ENCODE results near the gene PHACTR4. TPM values are rescaled to one million over a fixed set of nuclear protein-coding genes. Genes with fewer than 3 reads are reported as not detected.
"Not testable (repeated sequence)": the region's sequence is repeated elsewhere in the genome, so short reads cannot be mapped to it uniquely, and the experiment has no call there.

PHACTR4 gene
- total RNA-seq, 1 experiment from 2014 or later, result 9.1 TPM

GRCh38 chr1:28519946-28520725 is 150.6 kb downstream of the PHACTR4 start:
- no TSS peak for BruUV-seq (replicated peaks)
- H3K4me2 ChIP-seq (ENCODE audit: low read length), result peak overlapping the region; percentile 96

DNA sequence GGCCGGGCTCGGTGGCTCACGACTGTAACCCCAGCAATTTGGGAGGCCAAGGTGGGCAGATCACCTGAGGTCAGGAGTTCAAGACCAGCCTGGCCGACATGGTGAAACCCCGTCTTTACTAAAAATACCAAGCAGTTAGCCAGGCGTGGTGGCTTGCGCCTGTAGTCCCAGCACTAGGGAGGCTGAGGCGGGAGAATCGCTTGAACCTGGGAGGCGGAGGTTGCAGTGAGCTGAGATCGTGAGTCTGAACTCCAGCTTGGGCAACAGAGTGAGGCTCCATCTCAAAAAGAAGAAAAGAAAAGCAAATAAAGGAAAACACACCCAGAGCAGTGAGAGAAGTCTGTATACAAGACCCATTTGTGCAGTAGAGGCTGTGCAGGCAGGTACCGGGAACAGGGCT is 151.3 kb downstream of the PHACTR4 start:
- H3K27me3 ChIP-seq (ENCODE audit: low read length); H3K36me3 ChIP-seq (ENCODE audit: low read depth, low read length); H3K9me3 ChIP-seq (ENCODE audit: low read length); ATAC-seq; H2AFZ ChIP-seq (ENCODE audit: low read length); intact Hi-C loops (cut with micrococcal nuclease); H3K27ac ChIP-seq (ENCODE audit: low read length); H3K4me3 ChIP-seq (ENCODE audit: low read length); POLR2A ChIA-PET (ENCODE audit: unreplicated experiment); H3K9me2 ChIP-seq (replicated peaks; ENCODE audit: low read length); H3K4me2 ChIP-seq (ENCODE audit: low read length); H3K9ac ChIP-seq (ENCODE audit: low read length); CTCF ChIA-PET; DNase-seq; BruUV-seq (replicated peaks): not testable (repeated sequence)
- peaks cover 13% of the 10 kb centered on the region for H3F3A ChIP-seq (ENCODE audit: low read length, unreplicated experiment)
- H3K4me1 ChIP-seq (ENCODE audit: insufficient read depth, low read length), result peaks cover 43% of the 10 kb centered on the region
- H3K79me2 ChIP-seq (ENCODE audit: low read length), result peaks cover 81% of the 10 kb centered on the region
- peaks cover 13% of the 10 kb centered on the region; the same call in 1 of the 2 replicates for H4K20me1 ChIP-seq (ENCODE audit: low read length)

More at GRCh38 chr1:28519946-28520725, 150.6 kb downstream of the PHACTR4 start:
- Histone ChIP-seq H3K4me1 (ENCODE audit: insufficient read depth, low read length) (peaks cover 37% of the 10 kb centered on the region), H2AFZ (ENCODE audit: low read length) (no peak overlapping the region), H4K20me1 (ENCODE audit: low read length) (peaks cover 13% of the 10 kb centered on the region; the same call in 1 of the 2 replicates), H3K27ac (ENCODE audit: low read length) (no peak overlapping the region), H3K9me2 (replicated peaks; ENCODE audit: low read length) (no peaks in the 10 kb centered on the region), H3F3A (ENCODE audit: low read length, unreplicated experiment) (peaks cover 13% of the 10 kb centered on the region), H3K9me3 (ENCODE audit: low read length) (no peaks in the 10 kb centered on the region), H3K79me2 (ENCODE audit: low read length) (peaks cover 74% of the 10 kb centered on the region), H3K27me3 (ENCODE audit: low read length) (no peaks in the 10 kb centered on the region), H3K9ac (ENCODE audit: low read length) (no peak overlapping the region), H3K36me3 (ENCODE audit: low read depth, low read length) (peaks cover 7% of the 10 kb centered on the region), H3K4me3 (ENCODE audit: low read length) (peak overlapping the region; percentile 14; the same call in 1 of the 2 replicates)
- ATAC-seq (no peak), DNase-seq (no peak)
- POLR2A ChIA-PET (ENCODE audit: unreplicated experiment), result no interaction called here
- CTCF ChIA-PET, result interaction anchor here (0.7 kb wide), 1 partner anchor 29 kb away, joined by 7 read pairs; no protein-coding TSS in a partner anchor
- intact Hi-C loops (cut with micrococcal nuclease), result loop anchor here (5.0 kb wide), 1 partner anchor 62 kb away; no protein-coding TSS in a partner anchor
- TF ChIP-seq EZH2 (IDR thresholded peaks at IDR 0.05; ENCODE audit: low read length, unreplicated experiment) (no peak), EZH2phosphoT487 (IDR thresholded peaks at IDR 0.05; ENCODE audit: borderline replicate concordance, low read length) (no peak)
- TF ChIP-seq, protein P1, sequence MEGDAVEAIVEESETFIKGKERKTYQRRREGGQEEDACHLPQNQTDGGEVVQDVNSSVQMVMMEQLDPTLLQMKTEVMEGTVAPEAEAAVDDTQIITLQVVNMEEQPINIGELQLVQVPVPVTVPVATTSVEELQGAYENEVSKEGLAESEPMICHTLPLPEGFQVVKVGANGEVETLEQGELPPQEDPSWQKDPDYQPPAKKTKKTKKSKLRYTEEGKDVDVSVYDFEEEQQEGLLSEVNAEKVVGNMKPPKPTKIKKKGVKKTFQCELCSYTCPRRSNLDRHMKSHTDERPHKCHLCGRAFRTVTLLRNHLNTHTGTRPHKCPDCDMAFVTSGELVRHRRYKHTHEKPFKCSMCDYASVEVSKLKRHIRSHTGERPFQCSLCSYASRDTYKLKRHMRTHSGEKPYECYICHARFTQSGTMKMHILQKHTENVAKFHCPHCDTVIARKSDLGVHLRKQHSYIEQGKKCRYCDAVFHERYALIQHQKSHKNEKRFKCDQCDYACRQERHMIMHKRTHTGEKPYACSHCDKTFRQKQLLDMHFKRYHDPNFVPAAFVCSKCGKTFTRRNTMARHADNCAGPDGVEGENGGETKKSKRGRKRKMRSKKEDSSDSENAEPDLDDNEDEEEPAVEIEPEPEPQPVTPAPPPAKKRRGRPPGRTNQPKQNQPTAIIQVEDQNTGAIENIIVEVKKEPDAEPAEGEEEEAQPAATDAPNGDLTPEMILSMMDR (conservative IDR thresholded peaks at IDR 0.05; ENCODE audit: low read depth, low read length), result no peak

DNA sequence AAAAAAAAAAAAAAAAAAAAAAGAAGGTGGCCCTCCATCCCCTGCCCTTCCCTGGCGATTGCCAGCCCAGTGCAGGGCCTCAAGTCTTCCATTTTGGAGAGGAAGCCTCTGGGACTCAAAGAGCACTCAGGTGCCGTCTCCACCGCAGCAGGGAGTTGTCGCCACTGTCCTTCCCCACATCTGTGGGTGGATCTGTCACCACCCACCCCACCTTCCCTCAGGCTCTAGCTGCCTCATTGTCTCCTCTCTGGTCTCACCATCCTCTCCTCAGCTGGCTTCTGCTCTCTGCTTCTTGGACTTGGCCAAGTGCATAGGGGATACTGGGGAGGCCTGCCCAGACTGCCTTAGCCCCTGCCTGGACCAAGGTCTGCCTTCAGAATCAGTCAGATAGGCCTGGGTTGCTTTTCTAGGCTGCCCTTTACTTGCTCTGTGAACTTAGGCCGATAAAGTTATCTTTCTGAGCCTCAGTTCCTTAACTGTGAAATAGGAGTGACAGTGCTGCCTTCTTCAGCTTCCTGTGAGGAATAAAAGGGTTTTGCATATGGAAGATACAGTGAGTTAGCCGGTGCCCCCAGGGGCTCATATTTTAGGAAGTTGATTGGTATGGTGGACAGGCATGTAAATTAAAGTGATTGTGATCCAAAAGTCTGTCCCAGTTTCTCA is 152.1 kb downstream of the PHACTR4 start:
- no peak overlapping the region for H3K4me3 ChIP-seq (ENCODE audit: low read length)
- peaks cover 7% of the 10 kb centered on the region for H3K36me3 ChIP-seq (ENCODE audit: low read depth, low read length)
- H3K27ac ChIP-seq (ENCODE audit: low read length), result no peak overlapping the region
- no peaks in the 10 kb centered on the region for H3K27me3 ChIP-seq (ENCODE audit: low read length)
- ATAC-seq (no peak), DNase-seq (peak; percentile 4)
- intact Hi-C loops (cut with micrococcal nuclease), result no loop called here
- peaks cover 88% of the 10 kb centered on the region for H3K79me2 ChIP-seq (ENCODE audit: low read length)
- no peaks in the 10 kb centered on the region for H3K9me2 ChIP-seq (replicated peaks; ENCODE audit: low read length)
- no peak overlapping the region for H2AFZ ChIP-seq (ENCODE audit: low read length)
- peaks cover 52% of the 10 kb centered on the region for H3K4me1 ChIP-seq (ENCODE audit: insufficient read depth, low read length)
- no peak overlapping the region for H3K9ac ChIP-seq (ENCODE audit: low read length)
- ChIA-PET CTCF (no interaction called here), POLR2A (ENCODE audit: unreplicated experiment) (no interaction called here)
- H3K4me2 ChIP-seq (ENCODE audit: low read length), result no peak overlapping the region
- no peaks in the 10 kb centered on the region for H3K9me3 ChIP-seq (ENCODE audit: low read length)
- H4K20me1 ChIP-seq (ENCODE audit: low read length), result peaks cover 13% of the 10 kb centered on the region; the same call in 1 of the 2 replicates
- BruUV-seq (replicated peaks), result no TSS peak
- TF ChIP-seq EZH2 (IDR thresholded peaks at IDR 0.05; ENCODE audit: low read length, unreplicated experiment) (no peak), EZH2phosphoT487 (IDR thresholded peaks at IDR 0.05; ENCODE audit: borderline replicate concordance, low read length) (no peak)
- TF ChIP-seq, protein P1 (conservative IDR thresholded peaks at IDR 0.05; ENCODE audit: low read depth, low read length), result no peak
- peaks cover 10% of the 10 kb centered on the region for H3F3A ChIP-seq (ENCODE audit: low read length, unreplicated experiment)

- peaks cover 94% of the 10 kb centered on the region for H3K79me2 ChIP-seq (ENCODE audit: low read length)
- H3K36me3 ChIP-seq (ENCODE audit: low read depth, low read length); H3K4me2 ChIP-seq (ENCODE audit: low read length); BruUV-seq (replicated peaks); CTCF ChIA-PET; H3K4me3 ChIP-seq (ENCODE audit: low read length); H3K9ac ChIP-seq (ENCODE audit: low read length); POLR2A ChIA-PET (ENCODE audit: unreplicated experiment); ATAC-seq; intact Hi-C loops (cut with micrococcal nuclease); H3K27me3 ChIP-seq (ENCODE audit: low read length); H4K20me1 ChIP-seq (ENCODE audit: low read length); H3K9me2 ChIP-seq (replicated peaks; ENCODE audit: low read length); H3F3A ChIP-seq (ENCODE audit: low read length, unreplicated experiment); H3K9me3 ChIP-seq (ENCODE audit: low read length); DNase-seq; H2AFZ ChIP-seq (ENCODE audit: low read length); H3K27ac ChIP-seq (ENCODE audit: low read length): not testable (repeated sequence)
- H3K4me1 ChIP-seq (ENCODE audit: insufficient read depth, low read length), result peaks cover 51% of the 10 kb centered on the region
Observed at GRCh38 chr1:28522537-28522936, 153.0 kb downstream of the PHACTR4 start.
